Muscle layer of colon (tissue), 2 donors: Measurements from ENCODE around the gene UBE2F.
"Not testable (repeated sequence)": the region's sequence is repeated elsewhere in the genome, so short reads cannot be mapped to it uniquely, and the experiment has no call there.

ENCODE experiments used
- H3K27ac ChIP-seq: one replicate; pipeline ENCODE4 v1.7.0; 2013; ENCODE audit warnings: low read depth, mild to moderate bottlenecking, low read length, moderate library complexity
- H3K27me3 ChIP-seq, 2 donors: one replicate each; pipeline ENCODE4 v1.7.0; 2013; ENCODE audit warnings: low read length in 2 of 2, mild to moderate bottlenecking in 2 of 2; ENCODE audit not compliant: insufficient read depth in 2 of 2, control insufficient read depth in 1 of 2
- H3K36me3 ChIP-seq: one replicate; pipeline ENCODE4 v1.7.0; 2013; ENCODE audit warnings: mild to moderate bottlenecking, low read length; ENCODE audit not compliant: insufficient read depth
- H3K4me1 ChIP-seq: one replicate; pipeline ENCODE4 v1.7.0; 2013; ENCODE audit warnings: mild to moderate bottlenecking, low read length; ENCODE audit not compliant: insufficient read depth
- H3K4me3 ChIP-seq, 2 donors: one replicate each; pipeline ENCODE4 v1.7.0; 2013; ENCODE audit warnings: low read length in 2 of 2, low read depth in 1 of 2, mild to moderate bottlenecking in 1 of 2, moderate library complexity in 1 of 2
- H3K9ac ChIP-seq: one replicate; pipeline ENCODE4 v1.7.0; 2013; ENCODE audit warnings: low read length
- H3K9me3 ChIP-seq: one replicate; pipeline ENCODE4 v1.7.0; 2013; ENCODE audit warnings: mild to moderate bottlenecking, low read length
- donor health status: abdominal sarcoma.
- donor health status: Adenocarcinoma of cecum.

Gene UBE2F

GRCh38 chr2:238059505-238059904 lies 92.7 kb downstream of the UBE2F start:
- Histone ChIP-seq H3K9me3 (no peaks in the 10 kb centered on the region), H3K36me3 (no peaks in the 10 kb centered on the region), H3K27ac (no peak overlapping the region), H3K9ac (no peak overlapping the region), H3K4me3 (peak overlapping the region in 1 of 2 donors; percentile 89), H3K27me3 (no peaks in the 10 kb centered on the region), H3K4me1 (peaks cover 17% of the 10 kb centered on the region)

DNA sequence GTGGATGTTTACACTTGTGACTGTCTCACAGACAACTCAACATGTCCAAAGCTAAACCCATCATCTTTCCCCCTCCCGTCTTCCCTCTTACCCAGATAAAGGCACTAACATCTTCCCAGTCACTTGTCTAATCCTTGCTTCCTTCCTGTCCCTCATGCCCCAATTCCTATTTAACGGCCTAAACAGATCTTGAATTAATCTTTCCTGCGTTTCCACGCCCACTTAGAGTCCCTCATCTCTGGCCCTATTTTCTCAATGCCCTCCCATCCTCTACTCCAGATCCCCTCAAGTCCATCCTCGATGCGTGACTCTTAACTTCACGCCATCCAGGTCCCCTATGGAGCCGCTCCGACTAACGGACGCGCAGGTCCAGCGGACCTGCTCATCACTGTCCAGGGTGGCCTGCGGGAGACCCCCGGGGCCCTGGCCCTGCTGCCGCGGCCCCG lies 93.3 kb downstream of the UBE2F start:
- Histone ChIP-seq H3K4me1 (peaks cover 17% of the 10 kb centered on the region), H3K27me3 (no peaks in the 10 kb centered on the region), H3K9ac (peak overlapping the region; percentile 77), H3K36me3 (no peaks in the 10 kb centered on the region), H3K4me3 (peak overlapping the region; percentile 75 to 89), H3K27ac (peak overlapping the region; percentile 78), H3K9me3 (no peaks in the 10 kb centered on the region)

GRCh38 chr2:238060542-238061314 lies 93.9 kb downstream of the UBE2F start, which contains the start of gene SCLY:
TSS of gene SCLY (plus strand) at chr2:238061001. CDS start at chr2:238061055, 54 bp downstream.
- H3K9me3 ChIP-seq = no peaks in the 10 kb centered on the region
- peak within 1 kb of the TSS; percentile 75 to 89 for H3K4me3 ChIP-seq
- peak within 1 kb of the TSS; percentile 80 for H3K9ac ChIP-seq
- H3K27ac ChIP-seq = peak within 1 kb of the TSS; percentile 78
- H3K27me3 ChIP-seq = no peaks in the 10 kb centered on the region
- no peaks in the 10 kb centered on the region for H3K36me3 ChIP-seq
- H3K4me1 ChIP-seq = peaks cover 17% of the 10 kb centered on the region

GRCh38 chr2:238061315-238062202 lies 94.7 kb downstream of the UBE2F start:
- Histone ChIP-seq H3K27me3 (no peaks in the 10 kb centered on the region), H3K4me1 (peaks cover 17% of the 10 kb centered on the region), H3K9ac (peak overlapping the region; percentile 80), H3K9me3 (no peaks in the 10 kb centered on the region), H3K27ac (peak overlapping the region; percentile 75), H3K36me3 (no peaks in the 10 kb centered on the region), H3K4me3 (peak overlapping the region; percentile 72 to 84)

GRCh38 chr2:238063414-238064189 lies 96.8 kb downstream of the UBE2F start:
- H3K4me1 ChIP-seq = peaks cover 17% of the 10 kb centered on the region
- H3K27me3 ChIP-seq = no peaks in the 10 kb centered on the region
- no peak overlapping the region for H3K27ac ChIP-seq
- H3K36me3 ChIP-seq = peaks cover 2% of the 10 kb centered on the region
- H3K9me3 ChIP-seq = no peaks in the 10 kb centered on the region
- H3K9ac ChIP-seq = no peak overlapping the region
- H3K4me3 ChIP-seq = no peak overlapping the region

DNA sequence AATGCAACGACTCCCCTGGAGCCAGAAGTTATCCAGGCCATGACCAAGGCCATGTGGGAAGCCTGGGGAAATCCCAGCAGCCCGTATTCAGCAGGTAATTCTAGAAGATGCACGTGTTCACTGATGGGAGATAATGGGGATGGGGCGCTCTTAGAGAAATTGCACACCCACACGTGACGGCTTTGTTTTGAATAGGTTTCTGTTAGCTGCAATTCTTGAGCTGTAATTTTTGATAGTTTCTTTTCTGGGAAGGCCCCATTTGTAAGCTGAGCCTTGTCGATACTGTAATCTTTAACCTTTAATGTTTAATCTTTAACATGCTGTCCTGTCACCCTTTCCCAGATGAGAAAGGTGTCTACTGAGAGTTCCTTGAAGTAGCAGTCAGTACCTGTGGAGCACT lies 97.6 kb downstream of the UBE2F start:
- no peak overlapping the region for H3K4me3 ChIP-seq
- H3K36me3 ChIP-seq = peaks cover 4% of the 10 kb centered on the region
- H3K4me1 ChIP-seq = peaks cover 16% of the 10 kb centered on the region
- H3K9ac ChIP-seq = no peak overlapping the region
- H3K27ac ChIP-seq = no peak overlapping the region
- no peaks in the 10 kb centered on the region for H3K27me3 ChIP-seq
- H3K9me3 ChIP-seq = no peaks in the 10 kb centered on the region

DNA sequence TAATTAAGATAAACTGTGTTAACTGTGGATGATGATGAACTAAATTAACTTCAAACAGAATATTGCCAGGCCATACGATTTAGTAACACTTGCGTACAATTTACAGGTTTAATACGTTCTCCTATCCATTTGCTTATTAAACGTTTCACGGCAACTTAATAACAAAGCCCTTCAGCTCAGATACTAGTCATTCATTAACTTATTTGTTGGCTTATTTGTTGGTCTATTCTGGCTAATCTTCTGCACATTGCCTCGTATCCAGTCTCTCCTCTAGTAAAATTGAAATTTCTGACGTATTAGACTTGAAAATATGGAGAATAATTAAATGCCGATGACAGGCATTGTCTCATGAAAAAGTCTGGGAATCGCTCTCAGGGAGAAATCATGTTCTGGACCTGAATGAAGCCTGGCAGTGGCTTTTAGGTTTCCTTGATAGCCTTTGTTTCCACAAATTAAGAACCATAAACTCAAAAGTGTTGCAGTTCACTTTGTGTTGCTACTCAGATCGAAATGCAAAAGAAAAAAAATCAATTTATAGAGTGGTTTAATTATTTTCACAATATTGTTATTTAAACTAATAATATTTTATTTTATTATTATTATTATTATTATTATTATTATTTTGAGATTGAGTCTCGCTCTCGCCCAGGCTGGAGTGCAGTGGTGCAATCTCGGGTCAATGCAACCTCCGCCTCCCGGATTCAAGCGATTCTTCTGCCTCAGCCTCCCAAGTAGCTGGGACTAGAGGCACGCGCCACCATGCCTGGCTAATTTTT lies 98.4 kb downstream of the UBE2F start:
- H3K36me3 ChIP-seq = peaks cover 9% of the 10 kb centered on the region
- no peaks in the 10 kb centered on the region for H3K9me3 ChIP-seq
- no peaks in the 10 kb centered on the region for H3K27me3 ChIP-seq
- H3K9ac ChIP-seq = no peak overlapping the region
- peaks cover 7% of the 10 kb centered on the region for H3K4me1 ChIP-seq
- H3K4me3 ChIP-seq = no peak overlapping the region
- no peak overlapping the region for H3K27ac ChIP-seq

DNA sequence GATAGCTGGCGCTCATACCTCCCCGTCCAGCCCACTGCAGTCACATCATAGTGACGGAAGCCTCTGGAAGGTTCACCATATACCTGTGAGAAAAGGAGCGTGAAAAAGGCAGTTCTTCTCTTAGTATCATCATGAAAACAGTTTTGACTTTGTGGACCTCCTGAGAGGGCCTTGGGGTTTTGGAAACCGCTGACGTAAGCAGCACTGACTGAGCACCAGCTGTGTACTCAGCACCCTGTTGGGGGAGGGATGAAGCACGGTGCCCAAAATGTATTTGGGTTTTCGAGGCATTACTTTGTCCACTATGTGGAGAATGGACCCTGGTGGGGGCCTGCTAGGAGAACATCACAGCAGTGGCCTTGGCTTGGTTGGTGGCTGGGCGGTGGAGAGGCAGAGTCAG lies 99.4 kb downstream of the UBE2F start:
- peaks cover 7% of the 10 kb centered on the region for H3K4me1 ChIP-seq
- H3K36me3 ChIP-seq = peaks cover 9% of the 10 kb centered on the region
- H3K27me3 ChIP-seq = no peaks in the 10 kb centered on the region

DNA sequence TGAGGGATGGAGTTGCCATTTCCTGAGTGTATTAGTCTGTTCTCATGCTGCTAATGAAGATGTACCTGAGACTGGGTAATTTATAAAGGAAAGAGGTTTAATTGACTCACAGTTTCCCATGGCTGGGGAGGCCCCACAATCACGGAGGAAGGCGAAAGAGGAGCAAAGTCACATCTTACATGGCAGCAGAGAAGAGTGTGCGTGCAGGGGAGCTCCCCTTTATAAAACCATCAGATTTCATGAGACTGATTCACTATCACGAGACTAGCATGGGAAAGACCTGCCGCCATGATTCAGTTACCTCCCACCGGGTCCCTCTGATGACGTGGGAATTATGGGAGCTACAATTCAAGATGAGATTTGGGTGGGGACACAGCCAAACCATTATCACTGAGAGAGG lies 99.9 kb downstream of the UBE2F start:
- H3K9ac ChIP-seq, H3K27me3 ChIP-seq, H3K9me3 ChIP-seq, H3K4me3 ChIP-seq, H3K36me3 ChIP-seq, H3K4me1 ChIP-seq, H3K27ac ChIP-seq: not testable (repeated sequence)

More for the DNA sequence above, 99.4 kb downstream of the UBE2F start:
- Histone ChIP-seq H3K9me3 (no peaks in the 10 kb centered on the region), H3K27ac (no peak overlapping the region), H3K9ac (no peak overlapping the region), H3K4me3 (no peak overlapping the region)

GRCh38 chr2:238067939-238068338 lies 101.1 kb downstream of the UBE2F start:
- no peaks in the 10 kb centered on the region for H3K4me1 ChIP-seq
- no peak overlapping the region for H3K4me3 ChIP-seq
- H3K27me3 ChIP-seq = no peaks in the 10 kb centered on the region
- no peaks in the 10 kb centered on the region for H3K9me3 ChIP-seq
- H3K27ac ChIP-seq = no peak overlapping the region
- peaks cover 9% of the 10 kb centered on the region for H3K36me3 ChIP-seq
- no peak overlapping the region for H3K9ac ChIP-seq
